Endodermal cell (in vitro differentiated cells): Measurements from ENCODE around the gene GALNT9. TPM values are rescaled to one million over a fixed set of nuclear protein-coding genes. Genes with fewer than 3 reads are reported as not detected.
A peak's percentile ranks its signal among the peaks of the same experiment; 100 is the strongest.

Source experiments
- DNase-seq: peaks from one replicate; pipeline ENCODE4 v3.0.0-alpha.2; 2017
- H3K27ac ChIP-seq: 2 replicates; pipeline ENCODE4 v1.5.1; 2013; ENCODE audit warnings: mild to moderate bottlenecking, low read depth, low read length, moderate library complexity
- H3K27me3 ChIP-seq: 2 replicates; pipeline ENCODE4 v1.6.1; 2013; ENCODE audit warnings: mild to moderate bottlenecking, low read length, moderate library complexity; ENCODE audit not compliant: insufficient read depth, control insufficient read depth, poor library complexity, severe bottlenecking
- H3K36me3 ChIP-seq: 2 replicates; pipeline ENCODE4 v1.7.0; 2013; ENCODE audit warnings: mild to moderate bottlenecking, low read length, moderate library complexity; ENCODE audit not compliant: control insufficient read depth, insufficient read depth
- H3K4me1 ChIP-seq: one replicate; pipeline ENCODE4 v1.7.0; 2013; ENCODE audit warnings: low read length; ENCODE audit not compliant: control insufficient read depth, insufficient read depth
- H3K4me3 ChIP-seq: 2 replicates; pipeline ENCODE4 v1.5.1; 2013; ENCODE audit warnings: mild to moderate bottlenecking, low read length, moderate library complexity
- H3K9ac ChIP-seq: 2 replicates; pipeline ENCODE4 v1.6.1; 2013; ENCODE audit warnings: mild to moderate bottlenecking, low read length, moderate library complexity; ENCODE audit not compliant: poor library complexity, severe bottlenecking; ENCODE audit errors: extremely low read depth
- H3K9me3 ChIP-seq: 2 replicates; pipeline ENCODE4 v1.6.1; 2013; ENCODE audit warnings: mild to moderate bottlenecking, low read length, moderate library complexity; ENCODE audit not compliant: control insufficient read depth
- H3K27ac Mint-ChIP-seq: 2 replicates; pipeline ENCODE4 v1.8.0; 2020; ENCODE audit warnings: mixed read lengths
- H3K27me3 Mint-ChIP-seq: 2 replicates; pipeline ENCODE4 v1.8.0; 2021; ENCODE audit warnings: mild to moderate bottlenecking, mixed read lengths; ENCODE audit not compliant: insufficient read depth
- H3K36me3 Mint-ChIP-seq: 2 replicates; pipeline ENCODE4 v1.8.0; 2020; ENCODE audit warnings: low read depth, mixed read lengths
- H3K4me1 Mint-ChIP-seq: 2 replicates; pipeline ENCODE4 v1.8.0; 2020; ENCODE audit warnings: mixed read lengths
- H3K4me3 Mint-ChIP-seq: 2 replicates; pipeline ENCODE4 v1.8.0; 2020; ENCODE audit warnings: mild to moderate bottlenecking, moderate library complexity, mixed read lengths
- H3K9me3 Mint-ChIP-seq: 2 replicates; pipeline ENCODE4 v1.8.0; 2020; ENCODE audit warnings: mild to moderate bottlenecking, mixed read lengths
- CTCF ChIP-seq: fragments of 200-600 bp; sonication (generic); conservative IDR thresholded peaks from 2 replicates; pipeline ENCODE4 v1.5.0; 2021; ENCODE audit warnings: antibody characterized with exemption, mild to moderate bottlenecking
- WGBS, 2 experiments: methylation state at CpG; one replicate each; pipeline versions ENCODE4 v1.1.5 to v1.1.7; 2013; ENCODE audit warnings: missing lambda C conversion rate in 2 of 2, mixed read lengths in 1 of 2; ENCODE audit not compliant: insufficient coverage in 1 of 2, insufficient read length in 1 of 2; 5-methylcytosine and 5-hydroxymethylcytosine counted together
- total RNA-seq, 2 donors: library from RNA; stranded (reverse); fragmentation: NEBNext Ultra II Directional in 1 of 2; extraction: Animal tissue kit (Norgen Biotek cat#: 25700) in 1 of 2; gene quantifications; 2 replicates in 1 of 2; 3 replicates in 1 of 2; pipeline ENCODE4 v1.2.1, GENCODE V29; 2021

The GALNT9 gene
- total RNA-seq, 2 donors from 2014 or later: 0.13 TPM; not detected in 1

GRCh38 chr12:132153501-132154340, 175.7 kb downstream of the GALNT9 start:
- no peak overlapping the region for H3K27ac Mint-ChIP-seq
- TF ChIP-seq CTCF: peak; percentile 98

GRCh38 chr12:132152953-132153352, 176.4 kb downstream of the GALNT9 start:
- Mint-ChIP-seq H3K4me1 (no peaks in the 10 kb centered on the region), H3K4me3 (no peak overlapping the region), H3K27me3 (no peaks in the 10 kb centered on the region), H3K36me3 (peaks cover 9% of the 10 kb centered on the region), H3K27ac (no peak overlapping the region), H3K9me3 (peaks cover 2% of the 10 kb centered on the region)
- DNase-seq: no peak
- H3K9me3 ChIP-seq: peaks cover 23% of the 10 kb centered on the region
- TF ChIP-seq CTCF: no peak
- H3K9ac ChIP-seq: no peak overlapping the region
- 93% methylated on average over 8 to 20 of the region's 20 CpGs for WGBS, 2 experiments
- H3K36me3 ChIP-seq: peaks cover 22% of the 10 kb centered on the region
- H3K27ac ChIP-seq: no peak overlapping the region
- H3K27me3 ChIP-seq: no peaks in the 10 kb centered on the region
- H3K4me3 ChIP-seq: no peak overlapping the region
- no peaks in the 10 kb centered on the region for H3K4me1 ChIP-seq

More at GRCh38 chr12:132153501-132154340, 175.7 kb downstream of the GALNT9 start:
- peaks cover 27% of the 10 kb centered on the region for H3K9me3 ChIP-seq
- H3K4me3 Mint-ChIP-seq: no peak overlapping the region
- H3K27me3 Mint-ChIP-seq: no peaks in the 10 kb centered on the region
- 55 to 62% methylated on average over 22 to 41 of the region's 41 CpGs for WGBS, 2 experiments
- no peaks in the 10 kb centered on the region for H3K27me3 ChIP-seq
- DNase-seq: peak; percentile 97
- no peaks in the 10 kb centered on the region for H3K9me3 Mint-ChIP-seq
- H3K4me1 ChIP-seq: no peaks in the 10 kb centered on the region
- peaks cover 25% of the 10 kb centered on the region for H3K36me3 ChIP-seq
- no peak overlapping the region for H3K4me3 ChIP-seq
- H3K9ac ChIP-seq: no peak overlapping the region
- H3K4me1 Mint-ChIP-seq: no peaks in the 10 kb centered on the region
- no peak overlapping the region for H3K27ac ChIP-seq
- H3K36me3 Mint-ChIP-seq: peaks cover 3% of the 10 kb centered on the region

GRCh38 chr12:132152411-132152821, 177.0 kb downstream of the GALNT9 start:
- peaks cover 2% of the 10 kb centered on the region for H3K9me3 Mint-ChIP-seq
- H3K4me1 Mint-ChIP-seq: no peaks in the 10 kb centered on the region
- 95 to 96% methylated on average over 4 to 8 of the region's 9 CpGs for WGBS, 2 experiments
- no peak for DNase-seq
- H3K4me3 Mint-ChIP-seq: no peak overlapping the region
- no peak overlapping the region for H3K27ac Mint-ChIP-seq
- H3K27me3 Mint-ChIP-seq: no peaks in the 10 kb centered on the region
- H3K9me3 ChIP-seq: peaks cover 18% of the 10 kb centered on the region
- peaks cover 19% of the 10 kb centered on the region for H3K36me3 ChIP-seq
- peaks cover 9% of the 10 kb centered on the region for H3K36me3 Mint-ChIP-seq
- H3K27ac ChIP-seq: no peak overlapping the region
- TF ChIP-seq CTCF: no peak
- H3K4me1 ChIP-seq: no peaks in the 10 kb centered on the region
- no peak overlapping the region for H3K4me3 ChIP-seq
- H3K27me3 ChIP-seq: no peaks in the 10 kb centered on the region
- H3K9ac ChIP-seq: no peak overlapping the region
